Mesendoderm (in vitro differentiated cells): Measurements from ENCODE around the gene ZNF212.
"Not testable (repeated sequence)": the region's sequence is repeated elsewhere in the genome, so short reads cannot be mapped to it uniquely, and the experiment has no call there.

Experiments
- DNase-seq: peaks from one replicate; pipeline ENCODE4 v3.0.0; 2013
- H2AK5ac ChIP-seq: 2 replicates; pipeline ENCODE4 v1.6.1; 2013; ENCODE audit warnings: low read length, inconsistent platforms
- H2BK120ac ChIP-seq: 2 replicates; pipeline ENCODE4 v1.6.1; 2013; ENCODE audit warnings: low read depth, mild to moderate bottlenecking, low read length, moderate library complexity, mixed read lengths
- H2BK15ac ChIP-seq: replicated peaks from 2 replicates; pipeline ENCODE4 v1.6.1; 2013; ENCODE audit warnings: low read depth, mild to moderate bottlenecking, moderate library complexity
- H2BK5ac ChIP-seq: 2 replicates; pipeline ENCODE4 v1.6.1; 2013; ENCODE audit warnings: low read length, inconsistent platforms
- H3K18ac ChIP-seq: 2 replicates; pipeline ENCODE4 v1.6.1; 2013; ENCODE audit warnings: mild to moderate bottlenecking, low read length, mixed read lengths
- H3K23ac ChIP-seq: one replicate; pipeline ENCODE4 v1.6.1; 2013; ENCODE audit warnings: low read length
- H3K27ac ChIP-seq: 2 replicates; pipeline ENCODE4 v1.5.1; 2013; ENCODE audit warnings: low read depth, mild to moderate bottlenecking, inconsistent platforms, low read length, moderate library complexity
- H3K27me3 ChIP-seq: 2 replicates; pipeline ENCODE4 v1.6.1; 2013; ENCODE audit warnings: low read length, control low read depth, mild to moderate bottlenecking, inconsistent platforms; ENCODE audit not compliant: insufficient read depth, poor library complexity
- H3K36me3 ChIP-seq: 2 replicates; pipeline ENCODE4 v1.6.1; 2013; ENCODE audit warnings: low read length, inconsistent platforms; ENCODE audit not compliant: control insufficient read depth, insufficient read depth
- H3K4ac ChIP-seq: one replicate; pipeline ENCODE4 v1.6.1; 2013; ENCODE audit warnings: low read depth, mild to moderate bottlenecking, low read length, moderate library complexity
- H3K4me1 ChIP-seq: 2 replicates; pipeline ENCODE4 v1.6.1; 2013; ENCODE audit warnings: low read depth, low read length, inconsistent platforms; ENCODE audit not compliant: control insufficient read depth
- H3K4me2 ChIP-seq: 2 replicates; pipeline ENCODE4 v1.6.1; 2013; ENCODE audit warnings: low read length
- H3K4me3 ChIP-seq: 2 replicates; pipeline ENCODE4 v1.5.1; 2013; ENCODE audit warnings: mild to moderate bottlenecking, low read length
- H3K56ac ChIP-seq: one replicate; pipeline ENCODE4 v1.6.1; 2013; ENCODE audit warnings: low read length
- H3K79me1 ChIP-seq: 2 replicates; pipeline ENCODE4 v1.6.1; 2013; ENCODE audit warnings: low read length, inconsistent platforms
- H3K79me2 ChIP-seq: 2 replicates; pipeline ENCODE4 v1.6.1; 2013; ENCODE audit warnings: mild to moderate bottlenecking, low read length; ENCODE audit not compliant: control insufficient read depth, insufficient read depth
- H3K9ac ChIP-seq: 2 replicates; pipeline ENCODE4 v1.6.1; 2013; ENCODE audit warnings: low read length, inconsistent platforms
- H4K5ac ChIP-seq: one replicate; pipeline ENCODE4 v1.6.1; 2013; ENCODE audit warnings: low read length
- H4K8ac ChIP-seq: one replicate; pipeline ENCODE4 v1.6.1; 2013; ENCODE audit warnings: low read depth, mild to moderate bottlenecking, control low read depth, low read length, moderate library complexity
- WGBS: extraction: QIAGEN DNeasy Blood & Tissue Kit; methylation state at CpG from one replicate; pipeline ENCODE4 v1.1.7; 2013; ENCODE audit warnings: low lambda C conversion rate, missing lambda C conversion rate; ENCODE audit not compliant: insufficient coverage; ENCODE audit errors: extremely low coverage; 5-methylcytosine and 5-hydroxymethylcytosine counted together

Gene ZNF212

GRCh38 chr7:149274424-149274823 lies 35.0 kb downstream of the ZNF212 start:
- H3K27ac ChIP-seq, H2AK5ac ChIP-seq, H3K79me2 ChIP-seq, H3K56ac ChIP-seq, H2BK15ac ChIP-seq, H4K8ac ChIP-seq, H4K5ac ChIP-seq, DNase-seq, H3K18ac ChIP-seq, H3K27me3 ChIP-seq, H3K23ac ChIP-seq, H3K79me1 ChIP-seq, H3K4me2 ChIP-seq, H3K4me3 ChIP-seq, H3K36me3 ChIP-seq, H3K4ac ChIP-seq, H3K9ac ChIP-seq, H2BK120ac ChIP-seq, H3K4me1 ChIP-seq, H2BK5ac ChIP-seq: not testable (repeated sequence)
- WGBS = no CpG with 5 or more reads among the region's 8 CpGs

GRCh38 chr7:149277871-149278270 lies 38.4 kb downstream of the ZNF212 start:
- Histone ChIP-seq H3K4me3 (no peak overlapping the region), H3K4me2 (no peak overlapping the region), H4K8ac (no peak overlapping the region), H3K36me3 (no peaks in the 10 kb centered on the region), H4K5ac (no peak overlapping the region), H2BK15ac (no peak overlapping the region), H3K79me2 (no peaks in the 10 kb centered on the region), H3K27ac (no peak overlapping the region), H3K23ac (no peak overlapping the region), H3K4me1 (no peaks in the 10 kb centered on the region), H3K4ac (no peak overlapping the region), H2AK5ac (no peak overlapping the region), H3K79me1 (no peaks in the 10 kb centered on the region), H3K27me3 (no peaks in the 10 kb centered on the region), H2BK120ac (no peak overlapping the region), H3K18ac (no peak overlapping the region), H3K9ac (no peak overlapping the region), H3K56ac (no peak overlapping the region), H2BK5ac (no peak overlapping the region)
- DNase-seq = no peak
- no CpG with 5 or more reads among the region's 9 CpGs for WGBS

- Histone ChIP-seq H3K4me3 (no peak overlapping the region), H3K4me1 (no peaks in the 10 kb centered on the region), H3K79me1 (no peaks in the 10 kb centered on the region), H3K9ac (no peak overlapping the region), H2BK120ac (no peak overlapping the region), H3K18ac (no peak overlapping the region), H4K5ac (no peak overlapping the region), H3K27me3 (no peaks in the 10 kb centered on the region), H3K79me2 (no peaks in the 10 kb centered on the region), H3K4me2 (no peak overlapping the region), H2AK5ac (no peak overlapping the region), H3K36me3 (no peaks in the 10 kb centered on the region), H3K4ac (no peak overlapping the region), H4K8ac (no peak overlapping the region), H2BK15ac (no peak overlapping the region), H3K56ac (no peak overlapping the region), H3K23ac (no peak overlapping the region), H2BK5ac (no peak overlapping the region), H3K27ac (no peak overlapping the region)
- no CpG with 5 or more reads among the region's 11 CpGs for WGBS
- no peak for DNase-seq
Observed at GRCh38 chr7:149278396-149278795, 38.9 kb downstream of the ZNF212 start.

GRCh38 chr7:149279111-149279743 lies 39.8 kb downstream of the ZNF212 start:
- no peaks in the 10 kb centered on the region for H3K27me3 ChIP-seq
- H3K23ac ChIP-seq = no peak overlapping the region
- no peak overlapping the region for H2BK120ac ChIP-seq
- H4K5ac ChIP-seq = no peak overlapping the region
- H2AK5ac ChIP-seq = no peak overlapping the region
- no peaks in the 10 kb centered on the region for H3K79me1 ChIP-seq
- no CpG with 5 or more reads among the region's 17 CpGs for WGBS
- no peak overlapping the region for H3K4me2 ChIP-seq
- no peaks in the 10 kb centered on the region for H3K36me3 ChIP-seq
- no peak overlapping the region for H3K4me3 ChIP-seq
- no peak overlapping the region for H3K4ac ChIP-seq
- H3K9ac ChIP-seq = no peak overlapping the region
- H3K4me1 ChIP-seq = no peaks in the 10 kb centered on the region
- H3K79me2 ChIP-seq = no peaks in the 10 kb centered on the region
- H3K56ac ChIP-seq = no peak overlapping the region
- no peak overlapping the region for H3K18ac ChIP-seq
- H4K8ac ChIP-seq = no peak overlapping the region
- no peak overlapping the region for H2BK15ac ChIP-seq
- no peak overlapping the region for H3K27ac ChIP-seq
- no peak for DNase-seq
- no peak overlapping the region for H2BK5ac ChIP-seq

DNA sequence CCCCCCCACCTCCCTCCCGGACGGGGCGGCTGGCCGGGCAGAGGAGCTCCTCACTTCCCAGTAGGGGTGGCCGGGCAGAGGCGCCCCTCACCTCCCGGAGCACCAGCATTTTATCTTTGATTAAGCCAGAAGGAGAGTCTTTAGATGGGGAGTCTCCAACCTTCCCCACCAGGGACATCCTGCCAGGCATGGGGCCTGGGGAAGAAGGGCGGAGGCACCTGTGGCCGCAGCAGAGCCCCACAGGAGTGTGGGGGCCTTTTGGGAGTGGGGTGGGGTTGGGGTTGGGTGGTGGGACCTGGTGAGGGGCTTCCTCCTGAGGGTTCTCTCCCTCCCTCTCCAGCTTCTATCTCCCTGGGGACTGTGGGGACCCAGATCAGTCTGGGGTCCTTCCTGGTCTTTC lies 40.7 kb downstream of the ZNF212 start:
- Histone ChIP-seq H4K5ac (no peak overlapping the region), H3K27me3 (no peaks in the 10 kb centered on the region), H3K4me3 (no peak overlapping the region), H3K79me2 (no peaks in the 10 kb centered on the region), H2AK5ac (no peak overlapping the region), H3K9ac (no peak overlapping the region), H2BK120ac (no peak overlapping the region), H3K4me1 (no peaks in the 10 kb centered on the region), H3K56ac (no peak overlapping the region), H3K36me3 (no peaks in the 10 kb centered on the region), H3K4me2 (no peak overlapping the region), H3K23ac (no peak overlapping the region), H3K18ac (no peak overlapping the region), H2BK15ac (no peak overlapping the region), H3K79me1 (no peaks in the 10 kb centered on the region), H3K4ac (no peak overlapping the region), H4K8ac (no peak overlapping the region), H3K27ac (no peak overlapping the region), H2BK5ac (no peak overlapping the region)
- no peak for DNase-seq
- no CpG with 5 or more reads among the region's 9 CpGs for WGBS
